Measurements from ENCODE around the gene TDP2.
"Not testable (repeated sequence)": the region's sequence is repeated elsewhere in the genome, so short reads cannot be mapped to it uniquely, and the experiment has no call there.

TDP2 gene

DNA sequence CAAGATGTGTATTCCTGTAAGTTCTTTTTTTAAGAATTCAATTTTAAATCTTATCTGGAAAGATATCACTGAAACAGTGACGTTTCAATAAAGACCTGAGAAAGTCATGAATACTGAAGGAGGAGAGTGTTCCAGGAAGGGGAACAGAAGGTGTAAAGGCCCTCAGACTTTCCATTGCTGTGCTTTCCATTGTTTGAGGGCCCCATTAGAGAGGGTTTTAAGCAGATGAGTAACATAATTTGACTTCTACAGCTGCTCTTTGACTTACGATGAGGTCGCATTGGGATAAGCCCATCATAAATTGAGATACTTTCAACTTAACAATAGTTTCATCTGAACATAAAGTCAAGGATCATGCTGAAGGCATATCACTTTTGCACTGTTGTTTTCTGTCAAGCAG is 24.9 kb upstream of the TDP2 start:
- TF ChIP-seq, protein P1, sequence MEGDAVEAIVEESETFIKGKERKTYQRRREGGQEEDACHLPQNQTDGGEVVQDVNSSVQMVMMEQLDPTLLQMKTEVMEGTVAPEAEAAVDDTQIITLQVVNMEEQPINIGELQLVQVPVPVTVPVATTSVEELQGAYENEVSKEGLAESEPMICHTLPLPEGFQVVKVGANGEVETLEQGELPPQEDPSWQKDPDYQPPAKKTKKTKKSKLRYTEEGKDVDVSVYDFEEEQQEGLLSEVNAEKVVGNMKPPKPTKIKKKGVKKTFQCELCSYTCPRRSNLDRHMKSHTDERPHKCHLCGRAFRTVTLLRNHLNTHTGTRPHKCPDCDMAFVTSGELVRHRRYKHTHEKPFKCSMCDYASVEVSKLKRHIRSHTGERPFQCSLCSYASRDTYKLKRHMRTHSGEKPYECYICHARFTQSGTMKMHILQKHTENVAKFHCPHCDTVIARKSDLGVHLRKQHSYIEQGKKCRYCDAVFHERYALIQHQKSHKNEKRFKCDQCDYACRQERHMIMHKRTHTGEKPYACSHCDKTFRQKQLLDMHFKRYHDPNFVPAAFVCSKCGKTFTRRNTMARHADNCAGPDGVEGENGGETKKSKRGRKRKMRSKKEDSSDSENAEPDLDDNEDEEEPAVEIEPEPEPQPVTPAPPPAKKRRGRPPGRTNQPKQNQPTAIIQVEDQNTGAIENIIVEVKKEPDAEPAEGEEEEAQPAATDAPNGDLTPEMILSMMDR (conservative IDR thresholded peaks at IDR 0.05; ENCODE audit: low read length) = no peak
- DNase-seq (ENCODE audit: low read depth) = no peak
- no peak overlapping the region for H3K4me3 ChIP-seq (ENCODE audit: low read length)

DNA sequence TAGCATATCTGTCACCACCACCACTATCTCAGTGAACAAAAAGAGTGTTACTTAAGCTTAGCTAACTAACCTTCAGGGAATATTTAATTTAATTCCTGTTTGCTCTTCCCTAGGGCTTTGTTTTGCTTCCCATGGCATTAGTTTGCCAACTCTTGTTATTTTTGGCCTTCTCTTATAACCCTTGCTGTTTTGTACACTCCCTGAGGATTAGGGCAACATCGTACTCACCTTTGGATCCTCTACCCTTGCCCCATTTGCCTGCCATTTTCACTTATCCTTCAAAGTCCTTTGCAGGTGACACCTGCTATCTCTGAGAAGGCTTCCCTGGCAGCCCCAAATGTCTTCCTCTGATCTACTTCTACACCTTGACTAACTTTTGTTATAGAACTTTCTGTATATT is 23.9 kb upstream of the TDP2 start:
- H3K4me3 ChIP-seq (ENCODE audit: low read length) = no peak overlapping the region
- TF ChIP-seq, protein P1 (conservative IDR thresholded peaks at IDR 0.05; ENCODE audit: low read length) = no peak
- DNase-seq (ENCODE audit: low read depth) = no peak

DNA sequence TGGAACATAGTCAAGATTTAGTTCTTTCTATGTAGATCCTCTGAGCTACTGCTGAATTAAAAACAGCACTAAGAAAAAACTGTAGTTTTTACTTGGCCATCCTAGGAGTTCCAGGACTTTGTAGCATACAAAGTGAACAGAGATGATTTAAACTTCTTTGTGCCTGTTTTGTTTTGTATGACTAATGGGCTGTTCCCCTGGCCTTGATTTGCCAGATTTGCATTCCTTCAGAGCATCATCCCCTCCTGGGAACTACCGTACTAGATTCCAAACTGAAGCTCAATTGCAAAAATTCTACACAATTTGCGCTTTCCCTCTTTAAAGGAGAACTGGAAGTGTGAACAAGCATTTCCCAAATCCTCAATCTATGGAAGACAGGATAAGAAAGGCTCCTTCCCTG is 23.3 kb upstream of the TDP2 start:
- DNase-seq (ENCODE audit: low read depth) = peak; percentile 33
- H3K4me3 ChIP-seq (ENCODE audit: low read length) = no peak overlapping the region
- TF ChIP-seq, protein P1 (conservative IDR thresholded peaks at IDR 0.05; ENCODE audit: low read length) = no peak

DNA sequence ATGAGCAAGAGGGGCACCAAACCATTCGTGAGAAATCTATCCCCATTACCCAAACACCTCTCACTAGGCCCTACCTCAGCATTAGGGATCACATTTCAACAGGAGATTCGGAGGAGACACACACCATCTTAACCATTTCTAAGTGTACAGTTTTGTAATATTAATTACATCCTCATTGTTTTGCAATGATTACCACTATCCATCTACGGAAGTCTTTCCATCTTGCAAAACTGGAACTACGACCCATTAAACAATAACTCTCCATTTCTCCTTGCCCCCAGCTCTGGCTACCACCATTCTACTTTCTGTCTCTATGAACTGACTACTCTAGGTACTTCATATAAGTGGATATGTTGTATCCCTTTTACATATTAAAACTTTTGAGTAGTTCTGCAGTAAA is 20.2 kb upstream of the TDP2 start:
- DNase-seq (ENCODE audit: low read depth) = no peak
- H3K4me3 ChIP-seq (ENCODE audit: low read length) = no peak overlapping the region
- TF ChIP-seq, protein P1 (conservative IDR thresholded peaks at IDR 0.05; ENCODE audit: low read length) = no peak

DNA sequence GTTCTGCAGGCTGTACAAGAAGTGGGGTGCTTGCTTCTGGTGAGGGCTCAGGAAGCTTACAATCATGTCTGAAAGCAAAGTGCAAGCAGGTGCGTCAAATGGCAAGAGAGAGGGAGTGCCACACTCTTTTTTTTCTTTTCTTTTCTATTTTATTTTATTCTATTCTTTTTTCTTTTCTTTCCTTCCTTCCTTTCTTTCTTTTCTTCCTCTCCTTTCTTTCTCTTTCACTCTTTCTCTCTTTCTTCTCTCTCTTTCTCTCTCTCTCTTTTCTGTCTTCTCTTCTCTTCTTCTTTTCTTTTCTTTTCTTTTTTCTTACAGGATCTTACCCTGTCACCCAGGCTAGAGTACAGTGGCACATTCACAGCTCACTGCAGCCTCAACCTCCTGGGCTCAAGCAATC is 19.7 kb upstream of the TDP2 start:
- no peak for DNase-seq (ENCODE audit: low read depth)
- no peak overlapping the region for H3K4me3 ChIP-seq (ENCODE audit: low read length)
- TF ChIP-seq, protein P1 (conservative IDR thresholded peaks at IDR 0.05; ENCODE audit: low read length) = no peak

DNA sequence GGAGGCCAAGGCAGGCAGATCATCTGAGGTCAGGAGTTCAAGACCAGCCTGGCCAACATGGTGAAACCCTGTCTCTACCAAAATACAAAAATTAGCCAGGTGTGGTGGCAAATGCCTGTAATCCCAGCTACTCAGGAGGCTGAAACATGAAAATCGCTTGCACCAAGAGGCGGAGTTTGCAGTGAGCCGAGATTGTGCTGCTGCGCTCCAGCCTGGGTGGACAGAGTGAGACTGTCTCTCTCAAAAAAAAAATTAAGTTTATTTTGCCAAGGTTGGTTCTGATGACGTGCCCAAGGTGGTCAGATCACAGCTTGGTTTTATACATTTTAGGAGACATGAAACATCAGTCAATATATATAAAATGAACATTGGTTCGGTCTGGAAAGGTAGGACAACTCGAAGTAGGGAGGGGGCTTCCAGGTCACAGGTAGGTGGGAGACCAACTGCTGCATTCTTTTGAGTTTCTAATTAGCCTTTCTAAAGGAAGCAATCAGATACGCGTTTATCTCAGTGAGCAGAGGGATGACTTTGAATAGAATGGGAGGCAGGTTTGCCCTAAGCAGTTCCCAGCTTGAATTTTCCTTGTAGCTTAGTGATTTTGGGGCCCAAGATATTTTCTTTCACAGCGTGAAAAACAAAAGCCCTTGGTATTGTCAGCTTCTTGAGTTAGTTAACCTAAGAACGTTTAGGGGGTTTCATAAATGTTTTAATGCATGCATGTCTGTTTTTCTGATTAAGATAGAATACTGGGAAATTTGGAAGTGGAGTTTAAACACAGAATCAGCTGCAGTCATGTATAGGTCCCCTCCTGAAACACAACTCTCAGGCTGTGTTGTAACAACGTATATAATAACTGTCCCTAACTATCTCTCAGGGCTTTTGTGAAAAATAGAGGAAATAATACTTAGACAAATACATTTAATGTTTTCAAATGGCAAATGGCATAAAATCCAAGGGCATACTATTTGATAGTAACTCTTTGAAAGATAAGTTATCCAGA is 16.9 kb upstream of the TDP2 start:
- DNase-seq (ENCODE audit: low read depth) = no peak
- no peak overlapping the region for H3K4me3 ChIP-seq (ENCODE audit: low read length)
- TF ChIP-seq, protein P1 (conservative IDR thresholded peaks at IDR 0.05; ENCODE audit: low read length) = no peak

DNA sequence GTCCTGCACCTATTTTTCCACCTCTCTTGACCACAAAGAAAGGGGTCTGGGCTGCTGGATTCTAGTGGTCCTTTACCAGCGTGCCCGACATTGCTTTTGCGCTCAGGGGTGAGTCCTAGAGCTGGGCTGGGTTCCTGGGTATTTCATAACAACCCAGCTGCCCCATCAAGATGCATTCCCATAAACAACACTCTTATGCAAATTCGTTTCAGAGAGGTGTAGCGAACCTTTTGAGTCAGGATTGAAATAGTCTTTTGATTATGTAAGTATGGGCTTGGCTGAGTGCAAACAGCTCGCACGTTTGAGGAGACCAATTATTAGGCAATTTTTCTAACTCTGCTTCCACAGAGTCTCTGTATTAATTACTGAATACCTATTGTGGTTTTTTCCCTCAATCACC is 13.9 kb upstream of the TDP2 start:
- no peak for DNase-seq (ENCODE audit: low read depth)
- H3K4me3 ChIP-seq (ENCODE audit: low read length) = no peak overlapping the region
- TF ChIP-seq, protein P1 (conservative IDR thresholded peaks at IDR 0.05; ENCODE audit: low read length) = no peak

DNA sequence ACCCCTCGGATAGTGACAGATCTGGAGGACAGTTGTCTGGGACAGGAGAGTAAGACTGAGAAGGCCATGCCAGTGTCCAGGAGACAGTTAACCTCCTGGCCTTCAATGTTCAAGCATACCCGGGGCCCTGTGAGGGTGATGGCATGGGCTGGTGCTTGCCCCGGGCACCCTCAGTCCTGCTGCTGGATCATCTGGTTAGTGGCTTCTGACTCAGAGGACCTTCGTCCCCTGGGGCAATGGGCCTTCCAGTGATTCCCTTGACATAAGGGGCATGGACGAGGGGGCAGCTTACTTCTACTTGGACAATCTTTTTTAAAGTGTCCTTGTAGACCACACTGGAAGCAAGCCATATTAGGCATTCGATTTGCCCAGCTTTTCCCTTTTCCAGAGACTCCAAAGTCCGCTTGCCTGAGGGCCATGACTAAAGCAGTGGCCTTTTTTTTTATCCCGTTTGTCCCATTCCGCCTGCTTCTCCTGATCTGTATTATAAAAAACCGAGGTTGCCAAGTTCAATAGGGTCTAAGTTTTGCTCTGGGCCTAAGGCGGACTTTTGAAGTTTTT is 12.2 kb upstream of the TDP2 start:
- DNase-seq (ENCODE audit: low read depth); H3K4me3 ChIP-seq (ENCODE audit: low read length): not testable (repeated sequence)

Measured in AG10803 (cell line).